Caco-2 (cell line): Measurements from ENCODE around the gene SLC16A6. TPM values are rescaled to one million over a fixed set of nuclear protein-coding genes. Genes with fewer than 3 reads are reported as not detected.
A peak's percentile ranks its signal among the peaks of the same experiment; 100 is the strongest.
"Not testable (repeated sequence)": the region's sequence is repeated elsewhere in the genome, so short reads cannot be mapped to it uniquely, and the experiment has no call there.

Experiments used
- BruUV-seq: library from RNA; stranded (reverse); fragments of 400-500 nt; replicated peaks from 2 replicates; lab custom pipeline; 2021; lab: Mats Ljungman, UMichigan
- CTCF ChIA-PET: fragments of 300-600 bp; sonication (Branson Sonifier 250); formaldehyde crosslinking; loops from one replicate; lab custom pipeline; 2022; ENCODE audit warnings: antibody characterized with exemption; lab: Charles Lee
- POLR2A ChIA-PET: fragments of 300-600 bp; sonication (Branson Sonifier 250); formaldehyde crosslinking; loops from one replicate; lab custom pipeline; 2022; ENCODE audit warnings: antibody characterized with exemption; lab: Charles Lee
- DNase-seq, 2 experiments: peaks; one replicate each; pipeline versions ENCODE4 v3.0.0 to v3.0.0-alpha.2; 2020 to 2022
- H3K27me3 ChIP-seq: replicated peaks from 2 replicates; pipeline ENCODE4 v1.6.0; 2011; ENCODE audit warnings: low read length; ENCODE audit not compliant: control insufficient read depth, insufficient read depth
- H3K36me3 ChIP-seq: 2 replicates; pipeline ENCODE4 v1.5.1; 2011; ENCODE audit warnings: low read length; ENCODE audit not compliant: control insufficient read depth, insufficient read depth
- H3K4me1 ChIP-seq: fragments of 250-450 bp; sonication (Bioruptor Pico); 2 replicates; pipeline ENCODE4 v1.5.1; 2020; ENCODE audit warnings: mild to moderate bottlenecking
- H3K4me3 ChIP-seq: 2 replicates; pipeline ENCODE4 v1.5.1; 2011; ENCODE audit warnings: low read depth, mild to moderate bottlenecking, control low read depth, low read length
- H3K9me3 ChIP-seq: fragments of 250-450 bp; sonication (Bioruptor Pico); 2 replicates; pipeline ENCODE4 v1.5.1; 2020; ENCODE audit warnings: mild to moderate bottlenecking, moderate library complexity
- H3K27ac Mint-ChIP-seq: one replicate; pipeline ENCODE4 v1.8.0; 2022; ENCODE audit warnings: mixed read lengths; ENCODE audit not compliant: unreplicated experiment
- H3K27me3 Mint-ChIP-seq: one replicate; pipeline ENCODE4 v1.8.0; 2022; ENCODE audit warnings: mixed read lengths; ENCODE audit not compliant: insufficient read depth, unreplicated experiment
- H3K36me3 Mint-ChIP-seq: one replicate; pipeline ENCODE4 v1.8.0; 2022; ENCODE audit warnings: mild to moderate bottlenecking, mixed read lengths; ENCODE audit not compliant: insufficient read depth, unreplicated experiment
- H3K4me1 Mint-ChIP-seq: one replicate; pipeline ENCODE4 v1.8.0; 2022; ENCODE audit warnings: low read depth, mixed read lengths; ENCODE audit not compliant: unreplicated experiment
- H3K4me3 Mint-ChIP-seq: one replicate; pipeline ENCODE4 v1.8.0; 2022; ENCODE audit warnings: mild to moderate bottlenecking, moderate library complexity, mixed read lengths; ENCODE audit not compliant: unreplicated experiment
- H3K9me3 Mint-ChIP-seq: one replicate; pipeline ENCODE4 v1.8.0; 2022; ENCODE audit warnings: mixed read lengths; ENCODE audit not compliant: unreplicated experiment
- CTCF ChIP-seq, 2 experiments: fragments of 200-600 bp in 1 of 2; IDR thresholded peaks; 1 replicate in 1 of 2; 2 replicates in 1 of 2; pipeline versions ENCODE4 v1.5.1 to v1.8.0; 2011 to 2022; ENCODE audit warnings: antibody characterized with exemption in 1 of 2, control low read depth in 1 of 2, inconsistent platforms in 1 of 2, low read depth in 1 of 2, low read length in 1 of 2, mild to moderate bottlenecking in 1 of 2, moderate library complexity in 1 of 2; ENCODE audit not compliant: insufficient read depth in 1 of 2, severe bottlenecking in 1 of 2, unreplicated experiment in 1 of 2
- intact Hi-C: fragments of 100-400 bp; cut with micrococcal nuclease; formaldehyde crosslinking; loops from one replicate; pipeline ENCODE4 v1.10.0; 2022; ENCODE audit not compliant: unreplicated experiment
- total RNA-seq: library from RNA; stranded (reverse); gene quantifications from 2 replicates; pipeline ENCODE4 v1.2.3, GENCODE V29; 2022

SLC16A6 gene
- total RNA-seq, 1 experiment from 2014 or later, result 1.0 TPM

- intact Hi-C loops, result no loop called here
- Histone ChIP-seq H3K27me3 (no peaks in the 10 kb centered on the region), H3K4me3 (no peak overlapping the region), H3K36me3 (no peaks in the 10 kb centered on the region), H3K4me1 (peaks cover 8% of the 10 kb centered on the region; the same call in 1 of the 2 replicates), H3K9me3 (no peaks in the 10 kb centered on the region)
- H3K27me3 Mint-ChIP-seq, result no peaks in the 10 kb centered on the region
- BruUV-seq, result no TSS peak
- ChIA-PET POLR2A (interaction anchor here (1.1 kb wide), 1 partner anchor 13 kb away, joined by 3 read pairs; the partner anchor contains the start of gene AMZ2), CTCF (interaction anchor here (1.9 kb wide), 1 partner anchor 139 kb away, joined by 6 read pairs; no protein-coding TSS in a partner anchor)
- no peak for DNase-seq
- H3K4me1 Mint-ChIP-seq, result no peaks in the 10 kb centered on the region
- H3K36me3 Mint-ChIP-seq, result peaks cover 2% of the 10 kb centered on the region
- peak overlapping the region; percentile 79 for H3K4me3 Mint-ChIP-seq
- no peak for TF ChIP-seq CTCF (IDR thresholded peaks at IDR 0.05; ENCODE audit: insufficient read depth in 1 of 2, low read depth in 1 of 2, low read length in 1 of 2, severe bottlenecking in 1 of 2, unreplicated experiment in 1 of 2)
- peak overlapping the region; percentile 57 for H3K27ac Mint-ChIP-seq
- no peaks in the 10 kb centered on the region for H3K9me3 Mint-ChIP-seq
Measured at GRCh38 chr17:68260051-68260762, 30.7 kb downstream of the SLC16A6 start.

- CTCF ChIA-PET, result interaction anchor here (1.9 kb wide), 1 partner anchor 139 kb away, joined by 6 read pairs; no protein-coding TSS in a partner anchor
- H3K27me3 ChIP-seq, H3K9me3 Mint-ChIP-seq, H3K36me3 ChIP-seq, H3K9me3 ChIP-seq, H3K4me1 Mint-ChIP-seq, H3K27me3 Mint-ChIP-seq, intact Hi-C loops, H3K36me3 Mint-ChIP-seq, H3K4me1 ChIP-seq, BruUV-seq: not testable (repeated sequence)
- Mint-ChIP-seq H3K27ac (peak overlapping the region; percentile 57), H3K4me3 (peak overlapping the region; percentile 79)
- DNase-seq, result peak in 1 of 2 experiments; percentile 27
- peak overlapping the region; percentile 38 for H3K4me3 ChIP-seq
- POLR2A ChIA-PET, result interaction anchor here (1.1 kb wide), 1 partner anchor 12 kb away, joined by 3 read pairs; the partner anchor contains the start of gene AMZ2
Measured at GRCh38 chr17:68259648-68259951, 31.3 kb downstream of the SLC16A6 start.

- TSS peak; percentile 42 for BruUV-seq
- peak; percentile 73 to 74 for DNase-seq
- H3K27me3 ChIP-seq, H3K36me3 Mint-ChIP-seq, H3K4me1 Mint-ChIP-seq, H3K36me3 ChIP-seq, H3K27me3 Mint-ChIP-seq, H3K9me3 ChIP-seq, H3K9me3 Mint-ChIP-seq, H3K4me1 ChIP-seq, intact Hi-C loops: not testable (repeated sequence)
- peak overlapping the region; percentile 79 for H3K4me3 Mint-ChIP-seq
- CTCF ChIA-PET, result interaction anchor here (1.9 kb wide), 1 partner anchor 140 kb away, joined by 6 read pairs; no protein-coding TSS in a partner anchor
- peak overlapping the region; percentile 38 for H3K4me3 ChIP-seq
- POLR2A ChIA-PET, result interaction anchor here (1.1 kb wide), 1 partner anchor 12 kb away, joined by 3 read pairs; the partner anchor contains the start of gene AMZ2
- peak overlapping the region; percentile 57 for H3K27ac Mint-ChIP-seq
Measured at GRCh38 chr17:68258890-68259647, 31.9 kb downstream of the SLC16A6 start.
